HCT116 (cell line): ENCODE measurements around the gene MICAL3. TPM values are rescaled to one million over a fixed set of nuclear protein-coding genes. Genes with fewer than 3 reads are reported as not detected.

Source experiments
- ATAC-seq: fragments of 200-7000 bp; cut with Tn5 transposase; 2 replicates; pipeline ENCODE4 v1.9.1; 2020; ENCODE audit warnings: mild to moderate bottlenecking, moderate library complexity
- BruUV-seq: library from RNA; stranded (reverse); fragments of 400-500 nt; replicated peaks from 2 replicates; lab custom pipeline; 2021; lab: Mats Ljungman, UMichigan
- CTCF ChIA-PET: fragments of 300-600 bp; sonication (Branson Sonifier 250); formaldehyde crosslinking; loops from one replicate; lab custom pipeline; 2021; ENCODE audit warnings: antibody characterized with exemption; lab: Charles Lee
- POLR2A ChIA-PET: fragments of 300-600, 350-600 bp; sonication (Branson Sonifier 250); formaldehyde crosslinking; loops from one replicate; lab custom pipeline; 2021; ENCODE audit warnings: antibody characterized with exemption; lab: Charles Lee
- RAD21 ChIA-PET, 2 experiments: fragments of 300-600 bp; sonication (Branson Sonifier 250); formaldehyde crosslinking; loops; one replicate each; lab custom pipeline; 2023; ENCODE audit warnings: low total read pairs in 2 of 2; ENCODE audit not compliant: uncharacterized antibody in 2 of 2, unreplicated experiment in 2 of 2, low non-redundant PET in 1 of 2; lab: Charles Lee
- DNase-seq: peaks from one replicate; pipeline ENCODE4 v3.0.0-alpha.2; 2010; ENCODE audit warnings: low read depth, low spot score
- H2AFZ ChIP-seq: fragments of 200-600 bp; shearing (Covaris generic), sonication (generic); 2 replicates; pipeline ENCODE4 v1.6.1; 2017; ENCODE audit warnings: low read depth, mixed run types, mixed read lengths, antibody characterized with exemption, low read length; ENCODE audit not compliant: poor library complexity, severe bottlenecking
- H3K27ac ChIP-seq: 2 replicates; pipeline ENCODE4 v1.5.1; 2012; ENCODE audit warnings: low read depth, low read length
- H3K27me3 ChIP-seq: fragments of 200-600 bp; sonication (generic); 2 replicates; pipeline ENCODE4 v1.6.1; 2016; ENCODE audit warnings: mixed run types, low read length, mixed read lengths; ENCODE audit not compliant: insufficient read depth
- H3K36me3 ChIP-seq, 2 experiments: fragments of 200-500 bp in 1 of 2; fragments of 200-600 bp in 1 of 2; sonication (Bioruptor generic) in 1 of 2; sonication (generic) in 1 of 2; 2 replicates each; pipeline versions ENCODE4 v1.5.1 to v1.6.1; 2014 to 2016; ENCODE audit warnings: low read length in 2 of 2, inconsistent platforms in 1 of 2, mixed read lengths in 1 of 2, mixed run types in 1 of 2; ENCODE audit not compliant: insufficient read depth in 2 of 2, control insufficient read depth in 1 of 2
- H3K4me1 ChIP-seq, 2 experiments: fragments of 200-600 bp in 1 of 2; sonication (generic) in 1 of 2; 2 replicates each; pipeline versions ENCODE4 v1.5.1 to v1.6.1; 2012 to 2017; ENCODE audit warnings: low read length in 2 of 2, inconsistent platforms in 1 of 2, mild to moderate bottlenecking in 1 of 2, mixed read lengths in 1 of 2, mixed run types in 1 of 2, moderate library complexity in 1 of 2; ENCODE audit not compliant: insufficient read depth in 2 of 2, control insufficient read depth in 1 of 2
- H3K4me2 ChIP-seq: fragments of 200-600 bp; sonication (generic); 2 replicates; pipeline ENCODE4 v1.6.1; 2017; ENCODE audit warnings: mixed run types, low read length, mixed read lengths
- H3K4me3 ChIP-seq, 2 experiments: fragments of 200-600 bp in 1 of 2; sonication (generic) in 1 of 2; replicated peaks in 1 of 2; 2 replicates each; pipeline ENCODE4 v1.5.1; 2011 to 2016; ENCODE audit warnings: low read length in 2 of 2, control low read depth in 1 of 2, low read depth in 1 of 2, mild to moderate bottlenecking in 1 of 2, mixed read lengths in 1 of 2, mixed run types in 1 of 2
- H3K79me2 ChIP-seq: fragments of 200-600 bp; sonication (generic); 2 replicates; pipeline ENCODE4 v1.6.1; 2017; ENCODE audit warnings: mild to moderate bottlenecking, mixed run types, low read length, moderate library complexity, mixed read lengths; ENCODE audit not compliant: insufficient read depth
- H3K9ac ChIP-seq: fragments of 200-600 bp; sonication (generic); 2 replicates; pipeline ENCODE4 v1.6.1; 2016; ENCODE audit warnings: low read length, mixed read lengths
- H3K9me2 ChIP-seq: fragments of 200-600 bp; sonication (generic), shearing (Covaris generic); 2 replicates; pipeline ENCODE4 v1.6.1; 2017; ENCODE audit warnings: mixed run types, mild to moderate bottlenecking, moderate library complexity; ENCODE audit not compliant: insufficient read depth
- H3K9me3 ChIP-seq, 2 experiments: fragments of 200-500 bp in 1 of 2; fragments of 200-600 bp in 1 of 2; sonication (Bioruptor generic) in 1 of 2; sonication (generic) in 1 of 2; 2 replicates each; pipeline ENCODE4 v1.6.1; 2014 to 2017; ENCODE audit warnings: low read length in 2 of 2, mixed read lengths in 2 of 2, inconsistent platforms in 1 of 2, low read depth in 1 of 2, mild to moderate bottlenecking in 1 of 2, mixed run types in 1 of 2, moderate library complexity in 1 of 2; ENCODE audit not compliant: control insufficient read depth in 1 of 2, insufficient read depth in 1 of 2
- H4K20me1 ChIP-seq: fragments of 200-600 bp; sonication (generic), shearing (Covaris generic); 2 replicates; pipeline ENCODE4 v1.6.1; 2017; ENCODE audit warnings: mixed run types, mild to moderate bottlenecking, moderate library complexity; ENCODE audit not compliant: insufficient read depth
- EGR1 ChIP-seq: IDR thresholded peaks from 2 replicates; pipeline ENCODE4 v1.6.1; 2012; ENCODE audit warnings: low read depth
- ELF1 ChIP-seq: IDR thresholded peaks from 2 replicates; pipeline ENCODE4 v1.6.1; 2012; ENCODE audit warnings: low read depth, borderline replicate concordance
- FOSL1 ChIP-seq: IDR thresholded peaks from 2 replicates; pipeline ENCODE4 v1.6.1; 2012; ENCODE audit warnings: low read depth
- MAX ChIP-seq: IDR thresholded peaks from 2 replicates; pipeline ENCODE4 v1.6.1; 2012
- POLR2A ChIP-seq: IDR thresholded peaks from 2 replicates; pipeline ENCODE4 v1.7.0; 2011; ENCODE audit warnings: borderline replicate concordance; ENCODE audit not compliant: insufficient read depth, insufficient read length; ENCODE audit errors: extremely low read depth
- POLR2AphosphoS5 ChIP-seq: IDR thresholded peaks from 2 replicates; pipeline ENCODE4 v1.6.1; 2011; ENCODE audit warnings: mild to moderate bottlenecking, low read depth, low read length, moderate library complexity
- TCF7L2 ChIP-seq: IDR thresholded peaks from 2 replicates; pipeline ENCODE4 v1.7.0; 2011; ENCODE audit warnings: borderline replicate concordance, inconsistent platforms; ENCODE audit not compliant: insufficient read depth, insufficient read length; ENCODE audit errors: extremely low read depth
- ZBTB33 ChIP-seq: IDR thresholded peaks from 2 replicates; pipeline ENCODE4 v1.6.1; 2011; ENCODE audit warnings: mild to moderate bottlenecking, low read length, moderate library complexity; ENCODE audit not compliant: insufficient replicate concordance; ENCODE audit errors: extremely low read depth
- ZFX ChIP-seq: fragments of 450-650 bp; IDR thresholded peaks from 2 replicates; pipeline ENCODE4 v1.6.1; 2017
- ZNF274 ChIP-seq: fragments of 200-500 bp; sonication (Bioruptor generic); IDR thresholded peaks from 2 replicates; pipeline ENCODE4 v1.6.1; 2014; ENCODE audit warnings: mild to moderate bottlenecking, low read depth, low read length, inconsistent platforms
- intact Hi-C: fragments of 100-400 bp; cut with micrococcal nuclease; formaldehyde crosslinking; loops from 2 replicates; pipeline ENCODE4 v1.10.0; 2022
- total RNA-seq: library from RNA; stranded (reverse); gene quantifications from one replicate; pipeline ENCODE4 v1.2.1, GENCODE V29; 2021; ENCODE audit not compliant: unreplicated experiment

Gene MICAL3
- total RNA-seq, 1 experiment from 2014 or later, result 30.8 TPM

- intact Hi-C loops, result no loop called here
These were observed 250.0 kb downstream of the MICAL3 start, which contains the start of gene BID for GRCh38 chr22:17774206-17774925. TSS of gene BID (minus strand) at chr22:17774469. CDS start at chr22:17750116, 24,353 bp downstream.

GRCh38 chr22:17773606-17774205 is 250.7 kb downstream of the MICAL3 start:
- peaks cover 42% of the 10 kb centered on the region for H3K79me2 ChIP-seq
- intact Hi-C loops, result no loop called here
- H3K27me3 ChIP-seq, result no peaks in the 10 kb centered on the region
- H3K9me3 ChIP-seq, result no peaks in the 10 kb centered on the region
- no peak overlapping the region for H2AFZ ChIP-seq
- peak overlapping the region; percentile 97 for H3K4me2 ChIP-seq
- no peaks in the 10 kb centered on the region for H3K9me2 ChIP-seq
- CTCF ChIA-PET, result interaction anchor here (1.1 to 1.3 kb wide), 2 partner anchors 11 to 303 kb away, joined by 5 to 8 read pairs; no protein-coding TSS in a partner anchor
- peak; percentile 76 for ATAC-seq
- H3K4me1 ChIP-seq, result peaks cover 19 to 21% of the 10 kb centered on the region in 2 experiments
- H3K36me3 ChIP-seq, result no peaks in the 10 kb centered on the region
- H4K20me1 ChIP-seq, result no peaks in the 10 kb centered on the region
- POLR2A ChIA-PET, result interaction anchor here (1.2 kb wide), 1 partner anchor 31 kb away, joined by 3 read pairs; no protein-coding TSS in a partner anchor
- no TSS peak for BruUV-seq
- H3K27ac ChIP-seq, result peak overlapping the region; percentile 87; the same call in 1 of the 2 replicates
- RAD21 ChIA-PET, result no interaction called here
- TF ChIP-seq POLR2A (peak; percentile 2), ZFX (no peak), ZBTB33 (no peak), TCF7L2 (peak; percentile 47), MAX (no peak)
- H3K4me3 ChIP-seq, result peak overlapping the region; percentile 65 to 86
- no peak for DNase-seq
- peak overlapping the region; percentile 79 for H3K9ac ChIP-seq

More at GRCh38 chr22:17774206-17774925, 250.0 kb downstream of the MICAL3 start, which contains the start of gene BID:
- Histone ChIP-seq H3K9ac (peak within 1 kb of the TSS; percentile 79), H3K9me3 (no peaks in the 10 kb centered on the region), H4K20me1 (no peaks in the 10 kb centered on the region), H3K4me1 (peaks cover 19 to 21% of the 10 kb centered on the region in 2 experiments), H3K36me3 (no peaks in the 10 kb centered on the region), H3K27me3 (no peaks in the 10 kb centered on the region), H3K27ac (peak within 1 kb of the TSS; percentile 87), H3K4me3 (peak within 1 kb of the TSS; percentile 65 to 86), H2AFZ (peak within 1 kb of the TSS; percentile 92), H3K79me2 (peaks cover 39% of the 10 kb centered on the region), H3K4me2 (peak within 1 kb of the TSS; percentile 97), H3K9me2 (no peaks in the 10 kb centered on the region)
- CTCF ChIA-PET, result interaction anchor here (0.7 to 1.3 kb wide), 3 partner anchors 11 to 302 kb away, joined by 4 to 8 read pairs (median 5); no protein-coding TSS in a partner anchor
- peak; percentile 79 for ATAC-seq
- no TSS peak for BruUV-seq
- no peak for DNase-seq
- RAD21 ChIA-PET, result interaction anchor here in 1 of 2 experiments (0.5 kb wide), 1 partner anchor 32 kb away, joined by 5 read pairs; no protein-coding TSS in a partner anchor
- TF ChIP-seq ELF1 (no peak), ZNF274 (no peak), FOSL1 (no peak), POLR2A (peak; percentile 15), EGR1 (no peak), ZFX (peak; percentile 84; the same call in 1 of the 2 replicates), POLR2AphosphoS5 (peak; percentile 45)
- POLR2A ChIA-PET, result interaction anchor here (1.2 kb wide), 1 partner anchor 32 kb away, joined by 3 read pairs; no protein-coding TSS in a partner anchor
